MM.1S (cell line): Measurements from ENCODE around the gene BICD1.

Source experiments
- CTCF ChIP-seq: fragments of 300-600 bp; sonication (generic); IDR thresholded peaks from 2 replicates; pipeline ENCODE4 v1.5.1; 2016; ENCODE audit warnings: antibody characterized with exemption, low read length, mixed read lengths
- EZH2 ChIP-seq: fragments of 300-600 bp; sonication (generic); optimal IDR thresholded peaks from 2 replicates; pipeline ENCODE3; 2017; ENCODE audit warnings: low read depth, mild to moderate bottlenecking, antibody characterized with exemption, low read length, mixed read lengths
- EZH2phosphoT487 ChIP-seq: fragments of 300-600 bp; sonication (generic); IDR thresholded peaks from 2 replicates; pipeline ENCODE4 v1.6.1; 2018; ENCODE audit warnings: antibody characterized with exemption, low read length

- TF ChIP-seq CTCF: no peak
- TF ChIP-seq EZH2: no peak
- no peak for TF ChIP-seq EZH2phosphoT487
Measured at GRCh38 chr12:32277774-32278173, 171.1 kb downstream of the BICD1 start.
